Progenitor cell of endocrine pancreas (in vitro differentiated cells): ENCODE measurements around the gene RIPOR2. TPM values are rescaled to one million over a fixed set of nuclear protein-coding genes. Genes with fewer than 3 reads are reported as not detected.

Experiments used
- DNase-seq: peaks from one replicate; pipeline ENCODE4 v3.0.0; 2021; ENCODE audit warnings: low spot score; ENCODE audit not compliant: unreplicated experiment
- H3K27ac Mint-ChIP-seq: 2 replicates; pipeline ENCODE4 v1.8.0; 2021; ENCODE audit warnings: mild to moderate bottlenecking, moderate library complexity, mixed read lengths
- H3K27me3 Mint-ChIP-seq: 2 replicates; pipeline ENCODE4 v1.8.0; 2021; ENCODE audit warnings: mixed read lengths
- H3K36me3 Mint-ChIP-seq: 2 replicates; pipeline ENCODE4 v1.8.0; 2022; ENCODE audit warnings: mixed read lengths; ENCODE audit not compliant: insufficient read depth
- H3K4me1 Mint-ChIP-seq: 2 replicates; pipeline ENCODE4 v1.8.0; 2021; ENCODE audit warnings: low read depth, mixed read lengths
- H3K4me3 Mint-ChIP-seq: 2 replicates; pipeline ENCODE4 v1.8.0; 2021; ENCODE audit warnings: low read depth, mild to moderate bottlenecking, moderate library complexity, mixed read lengths
- H3K9me3 Mint-ChIP-seq: 2 replicates; pipeline ENCODE4 v1.8.0; 2021; ENCODE audit warnings: low read depth, mixed read lengths
- total RNA-seq: library from RNA; stranded (reverse); gene quantifications from 2 replicates; pipeline ENCODE4 v1.2.1, GENCODE V29; 2021
- TF ChIP-seq, protein P1 (sequence below): fragments of 200-600 bp; sonication (generic); IDR thresholded peaks from one replicate; pipeline ENCODE4 v1.5.0; 2021; ENCODE audit warnings: antibody characterized with exemption, mild to moderate bottlenecking; ENCODE audit not compliant: unreplicated experiment

The RIPOR2 gene
- total RNA-seq, 1 donor from 2014 or later, result 2.2 TPM

GRCh38 chr6:24778878-24779277 lies 156.9 kb downstream of the RIPOR2 start:
- Mint-ChIP-seq H3K27me3 (no peaks in the 10 kb centered on the region), H3K27ac (peak overlapping the region; percentile 76), H3K9me3 (no peaks in the 10 kb centered on the region), H3K36me3 (peaks cover 25% of the 10 kb centered on the region), H3K4me1 (peaks cover 34% of the 10 kb centered on the region), H3K4me3 (peak overlapping the region; percentile 46)
- DNase-seq, result no peak
- TF ChIP-seq, protein P1, sequence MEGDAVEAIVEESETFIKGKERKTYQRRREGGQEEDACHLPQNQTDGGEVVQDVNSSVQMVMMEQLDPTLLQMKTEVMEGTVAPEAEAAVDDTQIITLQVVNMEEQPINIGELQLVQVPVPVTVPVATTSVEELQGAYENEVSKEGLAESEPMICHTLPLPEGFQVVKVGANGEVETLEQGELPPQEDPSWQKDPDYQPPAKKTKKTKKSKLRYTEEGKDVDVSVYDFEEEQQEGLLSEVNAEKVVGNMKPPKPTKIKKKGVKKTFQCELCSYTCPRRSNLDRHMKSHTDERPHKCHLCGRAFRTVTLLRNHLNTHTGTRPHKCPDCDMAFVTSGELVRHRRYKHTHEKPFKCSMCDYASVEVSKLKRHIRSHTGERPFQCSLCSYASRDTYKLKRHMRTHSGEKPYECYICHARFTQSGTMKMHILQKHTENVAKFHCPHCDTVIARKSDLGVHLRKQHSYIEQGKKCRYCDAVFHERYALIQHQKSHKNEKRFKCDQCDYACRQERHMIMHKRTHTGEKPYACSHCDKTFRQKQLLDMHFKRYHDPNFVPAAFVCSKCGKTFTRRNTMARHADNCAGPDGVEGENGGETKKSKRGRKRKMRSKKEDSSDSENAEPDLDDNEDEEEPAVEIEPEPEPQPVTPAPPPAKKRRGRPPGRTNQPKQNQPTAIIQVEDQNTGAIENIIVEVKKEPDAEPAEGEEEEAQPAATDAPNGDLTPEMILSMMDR, result no peak

GRCh38 chr6:24778121-24778520 lies 157.6 kb downstream of the RIPOR2 start:
- DNase-seq, result no peak
- Mint-ChIP-seq H3K36me3 (peaks cover 23% of the 10 kb centered on the region), H3K27ac (peak overlapping the region; percentile 83), H3K4me3 (peak overlapping the region; percentile 99), H3K9me3 (no peaks in the 10 kb centered on the region), H3K4me1 (peaks cover 34% of the 10 kb centered on the region), H3K27me3 (no peaks in the 10 kb centered on the region)
- TF ChIP-seq, protein P1, result no peak

DNA sequence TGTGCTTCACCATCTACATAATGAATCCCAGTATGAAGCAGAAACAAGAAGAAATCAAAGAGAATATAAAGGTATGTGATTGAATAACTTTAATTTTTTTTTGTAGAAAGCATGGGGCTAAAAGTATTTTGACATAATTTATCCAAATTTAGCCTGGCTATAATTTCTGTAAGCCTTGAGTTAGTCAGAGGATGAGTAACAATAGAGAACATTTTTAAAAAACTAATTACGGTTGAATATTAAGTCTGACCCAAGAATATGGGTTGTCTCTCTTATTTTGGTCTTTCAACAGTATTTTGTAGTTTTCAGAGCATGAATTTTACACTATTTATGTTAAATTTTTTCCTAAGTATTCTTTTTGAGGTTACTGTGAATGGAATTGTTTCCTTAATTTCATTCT lies 158.5 kb downstream of the RIPOR2 start:
- no peaks in the 10 kb centered on the region for H3K9me3 Mint-ChIP-seq
- no peaks in the 10 kb centered on the region for H3K27me3 Mint-ChIP-seq
- peak overlapping the region; percentile 99 for H3K4me3 Mint-ChIP-seq
- no peak for DNase-seq
- peaks cover 34% of the 10 kb centered on the region for H3K4me1 Mint-ChIP-seq
- H3K27ac Mint-ChIP-seq, result no peak overlapping the region
- TF ChIP-seq, protein P1, result no peak
- peaks cover 19% of the 10 kb centered on the region for H3K36me3 Mint-ChIP-seq

- peak overlapping the region; percentile 97 for H3K27ac Mint-ChIP-seq
- peak overlapping the region; percentile 99 for H3K4me3 Mint-ChIP-seq
- H3K27me3 Mint-ChIP-seq, result no peaks in the 10 kb centered on the region
- no peaks in the 10 kb centered on the region for H3K9me3 Mint-ChIP-seq
- H3K4me1 Mint-ChIP-seq, result peaks cover 33% of the 10 kb centered on the region
- no peak for DNase-seq
- TF ChIP-seq, protein P1, result no peak
- H3K36me3 Mint-ChIP-seq, result peaks cover 9% of the 10 kb centered on the region
Observed at GRCh38 chr6:24775520-24776058, 160.2 kb downstream of the RIPOR2 start.

DNA sequence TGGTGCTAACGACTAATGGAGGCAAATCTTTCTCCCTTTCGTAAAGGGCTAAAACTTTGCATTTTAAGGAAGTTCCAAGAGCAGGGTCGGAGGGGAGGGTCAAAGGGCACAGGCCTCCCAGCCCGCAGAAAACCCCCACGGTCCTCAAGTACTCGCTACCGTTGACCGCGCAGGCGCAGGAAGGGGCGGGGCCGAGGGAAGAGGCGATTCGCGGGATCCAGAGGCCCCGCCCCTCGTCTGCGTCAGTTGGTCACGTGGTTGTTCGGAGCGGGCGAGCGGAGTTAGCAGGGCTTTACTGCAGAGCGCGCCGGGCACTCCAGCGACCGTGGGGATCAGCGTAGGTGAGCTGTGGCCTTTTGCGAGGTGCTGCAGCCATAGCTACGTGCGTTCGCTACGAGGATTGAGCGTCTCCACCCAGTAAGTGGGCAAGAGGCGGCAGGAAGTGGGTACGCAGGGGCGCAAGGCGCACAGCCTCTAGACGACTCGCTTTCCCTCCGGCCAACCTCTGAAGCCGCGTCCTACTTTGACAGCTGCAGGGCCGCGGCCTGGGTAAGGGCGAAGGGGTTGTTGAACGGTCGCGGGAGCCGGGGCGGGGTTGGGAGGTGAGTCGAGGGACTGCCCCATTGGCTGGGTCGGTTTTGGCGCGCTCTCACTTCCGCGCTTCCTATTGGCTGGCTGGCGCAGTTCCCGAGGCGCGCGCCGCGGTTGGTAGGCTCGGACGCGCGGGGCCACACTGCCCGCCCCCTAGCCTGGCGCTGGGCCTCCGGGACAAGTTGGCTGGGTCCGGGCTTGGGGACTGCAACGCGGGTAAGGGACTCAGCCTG lies 160.9 kb downstream of the RIPOR2 start, which contains the start of gene GMNN:
TSS of gene GMNN (plus strand) at position 242 of the 824 bp plus-strand sequence. CDS start 2,310 bp downstream, outside the sequence.
- Mint-ChIP-seq H3K27ac (peak within 1 kb of the TSS; percentile 97), H3K36me3 (peaks cover 4% of the 10 kb centered on the region), H3K4me1 (peaks cover 28% of the 10 kb centered on the region), H3K4me3 (peak within 1 kb of the TSS; percentile 99), H3K27me3 (no peaks in the 10 kb centered on the region), H3K9me3 (no peaks in the 10 kb centered on the region)
- TF ChIP-seq, protein P1, result no peak
- peak; percentile 97 for DNase-seq
